H1 (cell line): ENCODE data around the gene ZNF358. TPM values are rescaled to one million over a fixed set of nuclear protein-coding genes. Genes with fewer than 3 reads are reported as not detected.

Source experiments
- CBX5 ChIP-seq: fragments of 300-800, 300-1000 bp; sonication (generic); IDR thresholded peaks from 2 replicates; pipeline ENCODE4 v1.7.1; 2016; ENCODE audit warnings: antibody characterized with exemption, low read length, low read depth
- EP300 ChIP-seq, 2 experiments: IDR thresholded peaks; 1 replicate in 1 of 2; 2 replicates in 1 of 2; pipeline ENCODE4 v1.6.1; 2011 to 2012; ENCODE audit warnings: low read depth in 2 of 2, low read length in 2 of 2, mild to moderate bottlenecking in 2 of 2, borderline replicate concordance in 1 of 2, inconsistent platforms in 1 of 2, moderate library complexity in 1 of 2
- POLR2AphosphoS5 ChIP-seq: IDR thresholded peaks from 2 replicates; pipeline ENCODE4 v1.6.1; 2011; ENCODE audit warnings: low read depth, low read length
- RBBP5 ChIP-seq: IDR thresholded peaks from 2 replicates; pipeline ENCODE4 v1.7.1; 2012; ENCODE audit warnings: low read depth, mild to moderate bottlenecking, inconsistent platforms, low read length, moderate library complexity, borderline replicate concordance
- YY1 ChIP-seq: IDR thresholded peaks from 2 replicates; pipeline ENCODE4 v1.6.1; 2011; ENCODE audit warnings: low read depth, mild to moderate bottlenecking, low read length
- polyA plus RNA-seq, 7 experiments: library from polyadenylated mRNA; depleted of rRNA in 3 of 7; stranded (reverse) in 5 of 7; unstranded in 2 of 7; fragments of >200 nt in 5 of 7; fragments of 200-250 nt in 2 of 7; gene quantifications; 1 replicate in 5 of 7; 2 replicates in 1 of 7; 4 replicates in 1 of 7; pipeline versions ENCODE4 v1.2.1 to v1.2.3, GENCODE V29; 2011 to 2013; ENCODE audit warnings: missing spikeins in 2 of 7, mixed read lengths in 2 of 7
- total RNA-seq: library from RNA; stranded (reverse); fragmentation: NEBNext Ultra II Directional; extraction: Animal tissue kit (Norgen Biotek cat#: 25700); gene quantifications from 2 replicates; pipeline ENCODE4 v1.2.1, GENCODE V29; 2021
- TF ChIP-seq, protein P1 (sequence below): IDR thresholded peaks from 2 replicates; pipeline ENCODE4 v1.6.1; 2012; ENCODE audit warnings: low read length, inconsistent platforms

Gene ZNF358
- total and polyA plus RNA-seq, 2 of the 8 experiments (the other 6 are each of a cell fraction or from before 2014, with no cell fraction given), result 40.0 to 60.3 TPM

DNA sequence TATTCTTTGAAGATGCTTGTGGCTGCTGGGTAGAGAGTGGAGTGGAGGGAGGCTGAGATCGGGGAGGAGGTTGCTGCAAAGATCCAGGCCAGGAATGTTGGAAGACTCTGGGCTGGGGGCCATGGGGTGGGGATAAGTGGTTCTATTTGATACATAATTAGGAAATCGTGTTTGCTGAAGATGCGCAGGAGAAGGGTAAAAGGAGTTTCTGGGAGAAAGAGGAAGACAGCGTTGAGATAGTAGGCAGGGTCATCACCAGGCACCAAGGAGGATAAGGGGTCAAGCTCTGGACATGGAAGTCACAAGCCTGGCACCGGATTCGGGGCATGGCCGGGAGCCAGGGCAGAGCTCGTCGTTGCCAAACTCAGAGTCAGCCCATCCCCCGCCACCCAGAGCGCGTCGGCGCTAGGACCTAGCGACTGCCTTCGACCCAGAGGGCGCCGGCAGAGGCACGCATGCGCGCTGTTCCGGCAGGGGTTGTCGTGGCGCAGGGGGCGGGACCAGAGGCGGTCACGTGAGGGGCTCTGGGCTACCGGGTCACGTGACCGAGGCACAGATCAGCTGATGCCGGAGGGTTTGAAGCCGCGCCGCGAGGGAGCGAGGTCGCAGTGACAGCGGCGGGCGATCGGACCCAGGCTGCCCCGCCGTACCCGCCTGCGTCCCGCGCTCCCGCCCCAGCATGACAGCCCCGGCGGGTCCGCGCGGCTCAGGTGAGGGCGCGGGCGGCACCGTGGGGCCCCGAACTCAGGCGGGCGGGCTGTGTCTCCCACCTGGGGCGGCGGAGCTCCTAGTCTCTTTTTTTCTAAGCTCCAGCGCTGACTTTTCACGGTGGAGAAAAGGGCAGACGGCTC is 6.4 kb downstream of the ZNF358 start, which contains the start of gene MCOLN1 (continued):
- TF ChIP-seq RBBP5 (no peak), EP300 (IDR thresholded peaks at IDR 0.05; ENCODE audit: borderline replicate concordance in 1 of 2, low read depth in 2 of 2, low read length in 2 of 2) (peak; percentile 58 to 78), YY1 (peak; percentile 59; the same call in 1 of the 2 replicates), POLR2AphosphoS5 (0 out of 2 replicates have a peak, but pooled peaks have one; percentile 51), CBX5 (no peak)
- TF ChIP-seq, protein P1, sequence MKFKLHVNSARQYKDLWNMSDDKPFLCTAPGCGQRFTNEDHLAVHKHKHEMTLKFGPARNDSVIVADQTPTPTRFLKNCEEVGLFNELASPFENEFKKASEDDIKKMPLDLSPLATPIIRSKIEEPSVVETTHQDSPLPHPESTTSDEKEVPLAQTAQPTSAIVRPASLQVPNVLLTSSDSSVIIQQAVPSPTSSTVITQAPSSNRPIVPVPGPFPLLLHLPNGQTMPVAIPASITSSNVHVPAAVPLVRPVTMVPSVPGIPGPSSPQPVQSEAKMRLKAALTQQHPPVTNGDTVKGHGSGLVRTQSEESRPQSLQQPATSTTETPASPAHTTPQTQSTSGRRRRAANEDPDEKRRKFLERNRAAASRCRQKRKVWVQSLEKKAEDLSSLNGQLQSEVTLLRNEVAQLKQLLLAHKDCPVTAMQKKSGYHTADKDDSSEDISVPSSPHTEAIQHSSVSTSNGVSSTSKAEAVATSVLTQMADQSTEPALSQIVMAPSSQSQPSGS, result no peak
